ENCODE data around the gene C2CD4A.

DNA sequence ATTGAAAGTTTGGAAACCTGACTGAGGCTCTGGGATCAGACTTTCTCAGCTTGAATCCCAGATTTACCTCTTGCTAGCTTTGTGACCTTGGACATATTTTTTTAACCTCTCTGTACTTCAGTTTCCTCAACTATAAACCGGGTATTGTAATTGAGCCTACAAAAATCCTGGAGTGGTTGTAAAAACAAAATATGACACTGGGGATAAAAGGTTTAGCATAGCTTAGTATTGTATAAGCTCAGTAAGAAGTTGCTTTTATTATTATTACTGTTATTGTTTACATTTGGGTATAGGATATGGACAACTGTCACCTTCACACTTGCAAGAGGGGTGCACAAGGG lies 21.5 kb downstream of the C2CD4A start:
- TF ChIP-seq, protein P1, sequence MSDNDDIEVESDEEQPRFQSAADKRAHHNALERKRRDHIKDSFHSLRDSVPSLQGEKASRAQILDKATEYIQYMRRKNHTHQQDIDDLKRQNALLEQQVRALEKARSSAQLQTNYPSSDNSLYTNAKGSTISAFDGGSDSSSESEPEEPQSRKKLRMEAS (IDR thresholded peaks at IDR 0.05), result no peak
- TF ChIP-seq TEAD4 (IDR thresholded peaks at IDR 0.05) (no peak), EP300 (IDR thresholded peaks at IDR 0.05; ENCODE audit: borderline replicate concordance) (no peak), TCF12 (IDR thresholded peaks at IDR 0.05; ENCODE audit: low read depth) (no peak), FOXM1 (IDR thresholded peaks at IDR 0.05; ENCODE audit: borderline replicate concordance, low read depth) (no peak), TAF1 (IDR thresholded peaks at IDR 0.05; ENCODE audit: low read depth) (no peak), NFIC (IDR thresholded peaks at IDR 0.05) (no peak)

Data from Ishikawa (cell line).